Pancreas (tissue), 10 donors: ENCODE measurements around the gene DCBLD2. TPM values are rescaled to one million over a fixed set of nuclear protein-coding genes. Genes with fewer than 3 reads are reported as not detected.
"Not testable (repeated sequence)": the region's sequence is repeated elsewhere in the genome, so short reads cannot be mapped to it uniquely, and the experiment has no call there.

Experiments
- ATAC-seq, 4 donors: fragments of 200-7000 bp; cut with Tn5 transposase; one replicate each; pipeline versions ENCODE4 v1.8.0 to v1.9.1; 2020; ENCODE audit warnings: mild to moderate bottlenecking in 4 of 4, moderate library complexity in 4 of 4
- DNase-seq, 6 donors: peaks; one replicate each; pipeline ENCODE4 v3.0.0-alpha.2; 2020
- FAIRE-seq: peaks from 2 replicates; lab custom pipeline; 2012; peaks lifted over from hg19 to GRCh38; lab: Jason Lieb, UNC
- H3K27ac ChIP-seq, 4 donors: fragments of 200-600 bp; sonication (generic); 1 replicate in 3 of 4; 2 replicates in 1 of 4; pipeline versions ENCODE4 v1.5.0 to v1.8.0; 2020
- H3K27me3 ChIP-seq, 4 donors: fragments of 200-600 bp; one replicate each; pipeline ENCODE4 v1.8.0; 2021
- H3K36me3 ChIP-seq, 3 donors: fragments of 200-600 bp; sonication (generic) in 1 of 3; one replicate each; pipeline versions ENCODE4 v1.5.0 to v1.8.0; 2020 to 2021
- H3K4me1 ChIP-seq, 3 donors: fragments of 200-600 bp; one replicate each; pipeline ENCODE4 v1.8.0; 2021
- H3K4me3 ChIP-seq, 4 donors: fragments of 200-600 bp; sonication (generic) in 2 of 4; one replicate each; pipeline versions ENCODE4 v1.5.0 to v1.8.0; 2020 to 2021
- H3K9me3 ChIP-seq, 4 donors: fragments of 200-600 bp; one replicate each; pipeline ENCODE4 v1.8.0; 2021
- WGBS, 2 donors: extraction: QIAGEN DNeasy Blood & Tissue Kit; methylation state at CpG; one replicate each; pipeline ENCODE4 v1.1.7; 2013; 5-methylcytosine and 5-hydroxymethylcytosine counted together
- intact Hi-C, 3 donors: fragments of 100-400 bp; cut with DNase I; formaldehyde crosslinking; loops; one replicate each; pipeline versions ENCODE4 v1.11.1 to v1.14.2; 2022
- polyA plus RNA-seq, 2 donors: library from polyadenylated mRNA; stranded (reverse); fragments of 200-250 nt; gene quantifications; one replicate each; pipeline ENCODE4 v1.2.3, GENCODE V29; 2013
- total RNA-seq, 6 donors: library from RNA; stranded (reverse); fragmentation: NEBNext Ultra II Directional in 4 of 6; extraction: Animal tissue kit (Norgen Biotek cat#: 25700) in 4 of 6; gene quantifications; one replicate each; pipeline versions ENCODE4 v1.2.1 to v1.2.4, GENCODE V29; 2021 to 2023
- TF ChIP-seq, protein P1 (sequence below), 4 donors: fragments of 200-600 bp; sonication (generic) in 3 of 4; IDR thresholded peaks; one replicate each; pipeline versions ENCODE4 v1.5.0 to v1.8.0; 2021; ENCODE audit warnings: antibody characterized with exemption in 4 of 4
- donor health status: healthy with polysubstance abuse.
- donor health status: DM: no; HTN: no; CAD: no; lungs with moderate emphysema.
- donor health status: DM: no; HTN: no; CAD: no.
- donor health status: control.
- donor health status: control.
- donor health status: Bipolar disorder and iron deficiency.
- donor health status: DM: yes; HTN: yes; CAD: no.
- donor health status: DM: no; HTN: no; CAD: no.
- donor health status: DM: no; HTN: no; CAD: no.
- donor health status: DM: yes; HTN: yes; CAD: no.

Gene DCBLD2
- total and polyA plus RNA-seq, 8 donors, result 2.2 to 12.9 (median 6.9) TPM

DNA sequence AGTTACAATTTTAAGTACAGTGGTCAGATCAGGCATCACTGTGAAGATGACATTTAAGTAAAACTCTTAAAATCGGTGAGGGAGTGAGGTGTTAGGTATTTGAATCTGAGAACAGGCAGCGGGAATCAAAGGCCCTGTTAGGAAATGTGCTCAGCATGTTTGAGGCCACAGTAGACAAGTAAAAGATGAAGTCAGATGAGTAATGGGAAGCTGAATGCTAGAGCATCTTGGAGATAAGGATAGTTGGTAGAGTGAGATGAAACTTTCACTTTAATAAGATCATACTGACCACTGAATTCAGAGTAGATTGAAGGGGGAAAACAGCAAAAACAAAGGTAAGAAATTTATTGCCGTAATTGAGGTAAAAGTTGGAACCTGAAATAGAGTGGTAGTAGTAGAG is 61.6 kb downstream of the DCBLD2 start:
- DNase-seq, result no peak

DNA sequence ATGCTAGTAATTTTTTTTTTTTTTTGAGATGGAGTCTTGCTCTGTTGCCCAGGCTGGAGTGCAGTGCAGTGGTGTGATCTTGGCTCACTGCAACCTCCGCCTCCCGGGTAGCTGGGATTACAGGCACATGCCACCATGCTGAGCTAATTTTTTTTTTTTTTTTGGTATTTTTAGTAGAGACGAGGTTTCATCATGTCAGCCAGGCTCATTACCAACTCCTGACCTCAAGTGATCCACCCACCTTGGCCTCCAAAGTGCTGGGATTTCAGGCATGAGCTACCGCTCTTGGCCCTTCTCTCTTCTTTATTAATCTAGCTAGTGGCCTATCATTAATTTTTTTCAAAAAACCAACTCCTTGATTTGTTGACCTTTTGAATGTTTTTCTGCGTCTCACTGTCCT is 70.4 kb downstream of the DCBLD2 start:
- DNase-seq, H3K27ac ChIP-seq, H3K36me3 ChIP-seq, H3K4me1 ChIP-seq, FAIRE-seq, ATAC-seq, H3K27me3 ChIP-seq, H3K9me3 ChIP-seq, H3K4me3 ChIP-seq, intact Hi-C loops: not testable (repeated sequence)
- WGBS, 2 donors, result 97 to 98% methylated on average over 5 of the region's 5 CpGs

More for the DNA sequence above, 61.6 kb downstream of the DCBLD2 start:
- Histone ChIP-seq H3K4me1 (no peaks in the 10 kb centered on the region), H3K4me3 (no peak overlapping the region), H3K9me3 (no peaks in the 10 kb centered on the region), H3K27me3 (no peaks in the 10 kb centered on the region), H3K27ac (no peak overlapping the region), H3K36me3 (no peaks in the 10 kb centered on the region)
- intact Hi-C loops, result no loop called here
- FAIRE-seq (no peak), ATAC-seq (no peak)
- TF ChIP-seq, protein P1, sequence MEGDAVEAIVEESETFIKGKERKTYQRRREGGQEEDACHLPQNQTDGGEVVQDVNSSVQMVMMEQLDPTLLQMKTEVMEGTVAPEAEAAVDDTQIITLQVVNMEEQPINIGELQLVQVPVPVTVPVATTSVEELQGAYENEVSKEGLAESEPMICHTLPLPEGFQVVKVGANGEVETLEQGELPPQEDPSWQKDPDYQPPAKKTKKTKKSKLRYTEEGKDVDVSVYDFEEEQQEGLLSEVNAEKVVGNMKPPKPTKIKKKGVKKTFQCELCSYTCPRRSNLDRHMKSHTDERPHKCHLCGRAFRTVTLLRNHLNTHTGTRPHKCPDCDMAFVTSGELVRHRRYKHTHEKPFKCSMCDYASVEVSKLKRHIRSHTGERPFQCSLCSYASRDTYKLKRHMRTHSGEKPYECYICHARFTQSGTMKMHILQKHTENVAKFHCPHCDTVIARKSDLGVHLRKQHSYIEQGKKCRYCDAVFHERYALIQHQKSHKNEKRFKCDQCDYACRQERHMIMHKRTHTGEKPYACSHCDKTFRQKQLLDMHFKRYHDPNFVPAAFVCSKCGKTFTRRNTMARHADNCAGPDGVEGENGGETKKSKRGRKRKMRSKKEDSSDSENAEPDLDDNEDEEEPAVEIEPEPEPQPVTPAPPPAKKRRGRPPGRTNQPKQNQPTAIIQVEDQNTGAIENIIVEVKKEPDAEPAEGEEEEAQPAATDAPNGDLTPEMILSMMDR (IDR thresholded peaks at IDR 0.05), result no peak
- 89 to 95% methylated on average over 3 of the region's 3 CpGs for WGBS, 2 donors

DNA sequence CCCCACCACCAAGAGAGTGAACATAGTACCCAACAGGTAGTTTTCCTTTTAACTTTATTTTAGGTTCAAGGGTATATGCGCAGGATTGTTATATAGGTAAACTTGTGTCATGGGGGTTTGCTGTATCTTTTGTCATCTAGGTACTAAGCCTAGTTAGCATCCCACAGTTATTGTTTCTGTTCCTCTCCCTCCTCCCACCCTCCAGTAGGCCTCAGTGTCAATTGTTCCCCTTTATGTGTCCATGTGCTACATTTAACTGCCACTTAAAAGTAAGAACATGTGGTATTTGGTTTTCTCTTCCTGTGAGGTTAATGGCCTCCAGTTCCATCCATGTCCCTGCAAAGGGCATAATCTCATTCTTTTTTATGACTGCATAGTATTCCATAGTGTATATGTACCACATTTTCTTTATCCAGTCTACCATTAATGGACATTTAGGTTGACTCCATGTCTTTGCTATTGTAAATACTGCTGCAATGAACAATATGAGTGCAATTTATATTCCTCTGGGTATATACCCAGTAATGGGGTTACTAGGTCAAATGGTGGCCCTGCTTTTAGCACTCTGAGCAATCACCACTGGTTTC is 72.2 kb downstream of the DCBLD2 start:
- Histone ChIP-seq H3K4me3 (no peak overlapping the region), H3K27me3 (no peaks in the 10 kb centered on the region), H3K4me1 (no peaks in the 10 kb centered on the region), H3K27ac (no peak overlapping the region), H3K36me3 (no peaks in the 10 kb centered on the region), H3K9me3 (no peaks in the 10 kb centered on the region)
- whole genome bisulfite sequencing, 2 donors, result 100% methylated on average over 1 of the region's 1 CpG
- intact Hi-C loops, result no loop called here
- FAIRE-seq (no peak), DNase-seq (no peak), ATAC-seq (no peak)
- TF ChIP-seq, protein P1 (IDR thresholded peaks at IDR 0.05), result no peak

DNA sequence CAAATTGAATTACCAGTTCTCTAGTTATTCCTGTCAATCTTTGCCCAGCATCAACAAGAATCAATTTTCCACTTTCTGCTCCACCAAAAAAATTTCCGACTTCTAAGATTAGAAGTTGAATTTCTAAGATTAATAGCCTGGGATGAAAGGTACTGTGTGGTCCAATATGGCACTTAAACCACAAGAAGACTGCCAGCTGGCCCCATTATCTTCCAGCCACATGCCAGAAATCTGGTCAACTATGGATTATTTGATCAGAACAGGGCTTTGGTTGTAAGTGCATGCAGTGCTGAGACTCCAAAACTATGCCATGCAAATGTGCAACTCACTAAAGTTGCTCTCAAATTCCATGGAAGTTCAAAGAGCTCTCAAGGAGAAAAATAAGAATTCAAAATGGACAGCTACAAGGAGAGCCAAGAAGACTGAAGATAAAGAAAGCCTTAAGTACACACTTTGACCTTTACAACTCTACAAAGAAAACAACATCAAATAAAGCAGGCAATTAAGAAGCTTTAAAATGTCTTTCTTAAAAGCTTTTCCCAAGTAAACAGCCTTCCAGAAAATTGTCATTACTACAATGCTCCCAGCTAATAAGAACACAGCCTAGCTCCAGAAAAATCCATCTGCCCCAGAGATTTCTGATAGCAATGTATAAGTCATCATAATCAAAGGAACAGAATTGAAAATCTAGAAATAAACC is 74.1 kb downstream of the DCBLD2 start:
- no peak for FAIRE-seq
- Histone ChIP-seq H3K27me3 (no peaks in the 10 kb centered on the region), H3K4me3 (no peak overlapping the region), H3K27ac (no peak overlapping the region), H3K4me1 (no peaks in the 10 kb centered on the region), H3K36me3 (no peaks in the 10 kb centered on the region), H3K9me3 (no peaks in the 10 kb centered on the region)
- no peak for DNase-seq
- no peak for ATAC-seq
- WGBS, 2 donors, result 13 to 15% methylated on average over 1 of the region's 1 CpG
- TF ChIP-seq, protein P1 (IDR thresholded peaks at IDR 0.05), result no peak
- intact Hi-C loops, result no loop called here

DNA sequence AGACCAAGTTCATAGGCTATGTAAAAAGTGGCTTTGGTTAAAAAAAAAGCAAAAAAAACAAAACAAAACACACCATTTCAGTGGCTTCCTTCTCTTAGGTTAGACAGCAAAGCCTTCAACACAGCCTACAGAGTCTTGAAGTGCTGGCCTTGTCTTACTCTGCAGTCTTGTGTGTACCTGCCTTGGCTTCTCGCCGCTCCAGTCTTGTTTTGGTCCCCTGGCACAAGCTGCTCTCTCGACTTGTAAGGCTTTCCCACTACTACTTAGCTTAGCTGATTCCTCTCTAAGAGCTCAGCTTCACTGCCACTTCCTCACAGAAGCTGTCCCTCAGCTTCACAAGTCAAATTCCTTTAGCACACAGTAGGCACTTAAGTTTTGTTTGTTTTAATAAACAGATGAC is 75.4 kb downstream of the DCBLD2 start:
- Histone ChIP-seq H3K27ac (no peak overlapping the region), H3K4me1 (no peaks in the 10 kb centered on the region), H3K27me3 (no peaks in the 10 kb centered on the region), H3K36me3 (no peaks in the 10 kb centered on the region), H3K4me3 (no peak overlapping the region), H3K9me3 (no peaks in the 10 kb centered on the region)
- intact Hi-C loops, result no loop called here
- ATAC-seq (no peak), FAIRE-seq (no peak), DNase-seq (no peak)
- 88 to 92% methylated on average over 3 of the region's 3 CpGs for WGBS, 2 donors
- TF ChIP-seq, protein P1 (IDR thresholded peaks at IDR 0.05), result no peak
